Endothelial cell of umbilical vein (primary cell): ENCODE measurements around the gene CATSPER3.

Experiments used
- CTCF ChIP-seq, 2 donors: IDR thresholded peaks; 1 replicate in 1 of 2; 2 replicates in 1 of 2; pipeline ENCODE4 v1.5.1; 2011; ENCODE audit warnings: low read length in 2 of 2, mild to moderate bottlenecking in 2 of 2, moderate library complexity in 2 of 2, control low read depth in 1 of 2, inconsistent platforms in 1 of 2, low read depth in 1 of 2; ENCODE audit not compliant: insufficient read depth in 1 of 2; ENCODE audit errors: extremely low read depth in 1 of 2
- TF ChIP-seq, protein P1 (sequence below): IDR thresholded peaks from 2 replicates; pipeline ENCODE4 v1.6.1; 2011; ENCODE audit not compliant: insufficient read depth, insufficient read length

DNA sequence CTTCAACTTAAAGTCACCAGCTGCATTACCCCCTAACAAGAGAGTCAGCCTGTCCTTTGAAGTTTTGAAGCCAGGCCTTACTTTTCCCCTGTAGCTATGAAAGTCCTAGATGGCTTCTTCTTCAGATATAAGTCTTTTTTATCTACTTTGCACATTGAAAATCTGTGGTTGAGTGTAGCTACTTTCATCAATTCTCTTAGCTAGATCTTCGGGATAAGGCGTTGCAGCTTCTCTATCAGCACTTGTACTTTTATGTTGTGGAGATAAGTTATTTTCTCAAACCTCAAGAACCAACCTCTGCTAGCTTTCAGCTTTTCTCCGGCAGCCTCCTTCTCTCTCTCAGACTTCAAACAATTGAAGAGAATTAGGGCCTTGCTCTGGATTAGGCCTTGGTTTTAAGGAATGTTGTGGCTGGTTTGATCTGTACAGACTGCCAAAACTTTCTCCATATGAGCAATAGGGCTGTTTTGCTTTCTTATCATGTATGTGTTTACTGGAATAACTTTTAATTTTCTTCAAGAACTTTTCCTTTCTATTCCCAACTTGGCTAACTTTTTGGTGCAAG, 21.6 kb downstream of the CATSPER3 start:
- TF ChIP-seq CTCF (IDR thresholded peaks at IDR 0.05; ENCODE audit: extremely low read depth in 1 of 2, insufficient read depth in 1 of 2, low read depth in 1 of 2, low read length in 2 of 2) = no peak
- TF ChIP-seq, protein P1, sequence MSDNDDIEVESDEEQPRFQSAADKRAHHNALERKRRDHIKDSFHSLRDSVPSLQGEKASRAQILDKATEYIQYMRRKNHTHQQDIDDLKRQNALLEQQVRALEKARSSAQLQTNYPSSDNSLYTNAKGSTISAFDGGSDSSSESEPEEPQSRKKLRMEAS = no peak
